ENCODE data around the gene BTN1A1.

The BTN1A1 gene

GRCh38 chr6:26552205-26552604, 52.1 kb downstream of the BTN1A1 start:
- no peak for TF ChIP-seq CTCF (IDR thresholded peaks at IDR 0.05; ENCODE audit: borderline replicate concordance, insufficient read depth, low read depth, low read length)
- H3K4me3 ChIP-seq (ENCODE audit: low read depth, low read length), result no peak overlapping the region

- H3K4me3 ChIP-seq (ENCODE audit: low read depth, low read length), result peak overlapping the region; percentile 54
- no peak for TF ChIP-seq CTCF (IDR thresholded peaks at IDR 0.05; ENCODE audit: borderline replicate concordance, insufficient read depth, low read depth, low read length)
Observed at GRCh38 chr6:26552640-26553188, 52.6 kb downstream of the BTN1A1 start.

- peak overlapping the region; percentile 54 for H3K4me3 ChIP-seq (ENCODE audit: low read depth, low read length)
- no peak for TF ChIP-seq CTCF (IDR thresholded peaks at IDR 0.05; ENCODE audit: borderline replicate concordance, insufficient read depth, low read depth, low read length)
Observed at GRCh38 chr6:26553264-26553634, 53.1 kb downstream of the BTN1A1 start.

- H3K4me3 ChIP-seq (ENCODE audit: low read depth, low read length), result peak overlapping the region; percentile 54
- no peak for TF ChIP-seq CTCF (IDR thresholded peaks at IDR 0.05; ENCODE audit: borderline replicate concordance, insufficient read depth, low read depth, low read length)
Observed at GRCh38 chr6:26553635-26554446, 53.7 kb downstream of the BTN1A1 start.

- H3K4me3 ChIP-seq (ENCODE audit: low read depth, low read length), result peak overlapping the region; percentile 22
- TF ChIP-seq CTCF (IDR thresholded peaks at IDR 0.05; ENCODE audit: borderline replicate concordance, insufficient read depth, low read depth, low read length), result no peak
Observed at GRCh38 chr6:26554447-26554696, 54.3 kb downstream of the BTN1A1 start.

GRCh38 chr6:26554697-26555504, 54.8 kb downstream of the BTN1A1 start:
- TF ChIP-seq CTCF (IDR thresholded peaks at IDR 0.05; ENCODE audit: borderline replicate concordance, insufficient read depth, low read depth, low read length), result no peak
- H3K4me3 ChIP-seq (ENCODE audit: low read depth, low read length), result peak overlapping the region; percentile 22

Data from GM12875 (cell line).